MM.1S (cell line): ENCODE data around the gene ADH1A.
"Not testable (repeated sequence)": the region's sequence is repeated elsewhere in the genome, so short reads cannot be mapped to it uniquely, and the experiment has no call there.

Experiments used
- DNase-seq: peaks from one replicate; pipeline ENCODE4 v3.0.0-alpha.2; 2015
- H2AFZ ChIP-seq: fragments of 300-600 bp; sonication (generic); 2 replicates; pipeline ENCODE4 v1.6.0; 2016; ENCODE audit warnings: antibody characterized with exemption, low read length
- H3F3A ChIP-seq: fragments of 300-600 bp; sonication (generic); 2 replicates; pipeline ENCODE4 v1.6.1; 2016; ENCODE audit warnings: mild to moderate bottlenecking, antibody characterized with exemption, low read length, moderate library complexity, mixed read lengths; ENCODE audit not compliant: insufficient read depth
- H3K27ac ChIP-seq: fragments of 300-600 bp; sonication (generic); 2 replicates; pipeline ENCODE4 v1.5.1; 2016; ENCODE audit warnings: mild to moderate bottlenecking, low read length
- H3K27me3 ChIP-seq: fragments of 300-600 bp; sonication (generic); replicated peaks from 2 replicates; pipeline ENCODE4 v1.6.0; 2016; ENCODE audit warnings: low read length; ENCODE audit not compliant: insufficient read depth
- H3K36me3 ChIP-seq: fragments of 300-600 bp; sonication (generic); replicated peaks from 2 replicates; pipeline ENCODE4 v1.6.1; 2016; ENCODE audit warnings: mild to moderate bottlenecking, low read length, mixed read lengths; ENCODE audit not compliant: insufficient read depth
- H3K4me1 ChIP-seq: fragments of 300-600 bp; sonication (generic); 2 replicates; pipeline ENCODE4 v1.6.1; 2016; ENCODE audit warnings: low read length, mixed read lengths
- H3K4me2 ChIP-seq: fragments of 300-600 bp; sonication (generic); 2 replicates; pipeline ENCODE4 v1.6.0; 2016; ENCODE audit warnings: low read depth, low read length
- H3K4me3 ChIP-seq: fragments of 300-600 bp; sonication (generic); 2 replicates; pipeline ENCODE4 v1.5.1; 2016; ENCODE audit warnings: low read length, mixed read lengths
- H3K79me2 ChIP-seq: fragments of 300-600 bp; sonication (generic); 2 replicates; pipeline ENCODE4 v1.6.1; 2016; ENCODE audit warnings: mixed run types, low read length, mixed read lengths
- H3K9ac ChIP-seq: fragments of 300-600 bp; sonication (generic); 2 replicates; pipeline ENCODE4 v1.6.1; 2016; ENCODE audit warnings: low read length, mixed read lengths
- H3K9me2 ChIP-seq: fragments of 300-600 bp; sonication (generic); replicated peaks from 2 replicates; pipeline ENCODE4 v1.6.1; 2016; ENCODE audit warnings: mild to moderate bottlenecking, low read length, mixed read lengths; ENCODE audit not compliant: insufficient read depth
- H3K9me3 ChIP-seq: fragments of 300-600 bp; sonication (generic); replicated peaks from 2 replicates; pipeline ENCODE4 v1.6.1; 2016; ENCODE audit warnings: mild to moderate bottlenecking, low read length, mixed read lengths; ENCODE audit not compliant: insufficient read depth
- H4K20me1 ChIP-seq: fragments of 300-600 bp; sonication (generic); 2 replicates; pipeline ENCODE4 v1.6.1; 2016; ENCODE audit warnings: mild to moderate bottlenecking, low read length, moderate library complexity, mixed read lengths; ENCODE audit not compliant: insufficient read depth
- EZH2 ChIP-seq: fragments of 300-600 bp; sonication (generic); optimal IDR thresholded peaks from 2 replicates; pipeline ENCODE3; 2017; ENCODE audit warnings: low read depth, mild to moderate bottlenecking, antibody characterized with exemption, low read length, mixed read lengths
- EZH2phosphoT487 ChIP-seq: fragments of 300-600 bp; sonication (generic); IDR thresholded peaks from 2 replicates; pipeline ENCODE4 v1.6.1; 2018; ENCODE audit warnings: antibody characterized with exemption, low read length
- TF ChIP-seq, protein P1 (sequence below): fragments of 300-600 bp; sonication (generic); IDR thresholded peaks from 2 replicates; pipeline ENCODE4 v1.5.1; 2016; ENCODE audit warnings: antibody characterized with exemption, low read length, mixed read lengths

ADH1A gene

DNA sequence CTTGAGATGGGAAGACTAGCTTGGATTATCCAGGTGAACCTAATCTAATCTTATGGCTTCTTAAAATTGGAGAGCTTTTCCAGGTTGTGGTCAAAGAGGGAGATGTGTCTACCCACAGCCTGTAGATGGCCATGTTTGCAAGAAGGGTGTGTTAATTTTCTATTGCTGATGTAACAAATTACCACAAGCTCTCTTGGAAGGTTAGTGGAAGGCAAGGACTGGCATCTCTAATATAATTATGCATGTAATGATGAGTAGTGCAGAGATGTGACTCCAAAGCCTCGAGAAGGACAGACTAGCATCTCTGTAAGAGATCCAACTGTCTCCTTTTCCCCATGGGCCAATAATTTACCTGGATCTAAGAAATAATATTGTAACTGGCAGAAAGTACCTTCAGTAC lies 33.6 kb upstream of the ADH1A start:
- no peaks in the 10 kb centered on the region for H3K27me3 ChIP-seq
- H3K4me3 ChIP-seq, result no peak overlapping the region
- no peaks in the 10 kb centered on the region for H4K20me1 ChIP-seq
- no peaks in the 10 kb centered on the region for H3K36me3 ChIP-seq
- H3K4me2 ChIP-seq, result no peak overlapping the region
- H3K9me3 ChIP-seq, result no peaks in the 10 kb centered on the region
- H3K9ac ChIP-seq, result no peak overlapping the region
- DNase-seq, result no peak
- no peak overlapping the region for H2AFZ ChIP-seq
- no peaks in the 10 kb centered on the region for H3K79me2 ChIP-seq
- no peaks in the 10 kb centered on the region for H3K4me1 ChIP-seq
- TF ChIP-seq, protein P1, sequence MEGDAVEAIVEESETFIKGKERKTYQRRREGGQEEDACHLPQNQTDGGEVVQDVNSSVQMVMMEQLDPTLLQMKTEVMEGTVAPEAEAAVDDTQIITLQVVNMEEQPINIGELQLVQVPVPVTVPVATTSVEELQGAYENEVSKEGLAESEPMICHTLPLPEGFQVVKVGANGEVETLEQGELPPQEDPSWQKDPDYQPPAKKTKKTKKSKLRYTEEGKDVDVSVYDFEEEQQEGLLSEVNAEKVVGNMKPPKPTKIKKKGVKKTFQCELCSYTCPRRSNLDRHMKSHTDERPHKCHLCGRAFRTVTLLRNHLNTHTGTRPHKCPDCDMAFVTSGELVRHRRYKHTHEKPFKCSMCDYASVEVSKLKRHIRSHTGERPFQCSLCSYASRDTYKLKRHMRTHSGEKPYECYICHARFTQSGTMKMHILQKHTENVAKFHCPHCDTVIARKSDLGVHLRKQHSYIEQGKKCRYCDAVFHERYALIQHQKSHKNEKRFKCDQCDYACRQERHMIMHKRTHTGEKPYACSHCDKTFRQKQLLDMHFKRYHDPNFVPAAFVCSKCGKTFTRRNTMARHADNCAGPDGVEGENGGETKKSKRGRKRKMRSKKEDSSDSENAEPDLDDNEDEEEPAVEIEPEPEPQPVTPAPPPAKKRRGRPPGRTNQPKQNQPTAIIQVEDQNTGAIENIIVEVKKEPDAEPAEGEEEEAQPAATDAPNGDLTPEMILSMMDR, result no peak
- TF ChIP-seq EZH2phosphoT487, result no peak
- TF ChIP-seq EZH2, result no peak
- no peaks in the 10 kb centered on the region for H3K9me2 ChIP-seq
- no peaks in the 10 kb centered on the region for H3F3A ChIP-seq
- no peak overlapping the region for H3K27ac ChIP-seq

DNA sequence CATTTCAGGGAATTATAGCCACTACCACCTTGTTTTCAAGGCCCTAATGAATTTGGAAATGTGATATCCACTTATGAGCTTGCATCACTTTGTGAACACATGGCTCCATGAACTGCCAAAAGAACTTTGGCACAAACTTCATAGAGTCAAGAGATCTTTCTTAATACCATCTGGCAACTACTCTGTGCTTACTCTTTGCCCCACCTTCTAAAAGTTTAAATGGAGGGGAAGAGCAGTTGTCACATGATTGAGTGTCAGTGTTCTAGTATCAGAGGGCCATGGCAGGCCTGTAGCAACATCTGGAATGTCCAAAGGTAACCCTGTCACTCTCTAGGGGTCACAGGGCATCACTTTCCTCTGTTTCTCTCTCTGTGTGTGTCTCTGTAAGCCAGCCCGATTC lies 33.0 kb upstream of the ADH1A start:
- no peaks in the 10 kb centered on the region for H3K9me2 ChIP-seq
- no peaks in the 10 kb centered on the region for H3K4me1 ChIP-seq
- H3K9me3 ChIP-seq, result no peaks in the 10 kb centered on the region
- H3K27me3 ChIP-seq, result no peaks in the 10 kb centered on the region
- H3K4me3 ChIP-seq, result no peak overlapping the region
- no peak for DNase-seq
- H3F3A ChIP-seq, result no peaks in the 10 kb centered on the region
- TF ChIP-seq, protein P1, result no peak
- no peak for TF ChIP-seq EZH2
- TF ChIP-seq EZH2phosphoT487, result no peak
- no peak overlapping the region for H3K4me2 ChIP-seq
- no peak overlapping the region for H2AFZ ChIP-seq
- no peaks in the 10 kb centered on the region for H4K20me1 ChIP-seq
- no peak overlapping the region for H3K27ac ChIP-seq
- H3K9ac ChIP-seq, result no peak overlapping the region
- H3K36me3 ChIP-seq, result no peaks in the 10 kb centered on the region
- no peaks in the 10 kb centered on the region for H3K79me2 ChIP-seq

DNA sequence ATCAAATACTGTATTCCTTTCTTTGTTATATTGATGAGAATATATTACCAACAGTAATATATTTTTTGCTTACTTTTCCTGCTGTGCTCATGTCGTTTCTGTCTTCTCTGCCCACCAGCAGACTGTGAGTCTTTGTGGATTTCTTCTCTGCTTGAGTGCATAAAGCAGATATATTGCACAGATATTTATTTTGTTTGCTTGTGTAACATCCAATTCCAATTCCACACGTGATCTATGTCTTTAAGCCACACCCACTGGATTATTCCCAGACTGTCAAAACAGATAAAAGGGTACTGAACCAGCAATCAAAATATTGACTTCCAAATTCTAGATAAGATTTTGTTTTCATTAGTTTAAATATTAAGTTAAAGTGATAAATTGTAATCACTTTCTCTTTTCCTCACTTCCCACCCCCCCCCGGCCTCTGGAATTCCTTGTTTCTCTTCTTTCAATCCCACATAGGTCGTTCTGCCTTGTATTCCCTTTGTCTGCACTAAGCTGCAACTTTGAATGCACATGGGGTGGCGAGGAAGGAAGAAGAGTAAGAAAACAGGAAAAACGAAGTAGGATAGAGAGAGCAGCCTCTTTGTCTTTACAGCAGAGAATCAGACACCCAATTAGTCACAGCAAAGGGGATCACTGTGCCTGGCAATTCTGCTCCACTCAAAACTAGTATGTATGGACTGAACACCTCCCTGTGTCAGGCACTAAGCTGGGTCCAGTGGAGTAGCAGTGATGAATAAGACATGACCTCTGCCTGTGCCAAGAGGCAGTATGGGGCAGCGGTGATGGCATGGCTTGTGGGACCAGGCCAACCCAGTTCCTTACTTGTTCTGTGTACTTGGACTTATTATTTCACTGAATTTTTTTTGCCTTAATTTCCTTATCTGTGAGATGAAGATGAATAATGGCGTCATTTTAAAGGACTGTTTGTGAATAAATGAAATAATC lies 30.7 kb upstream of the ADH1A start, which contains the start of gene ADH1B:
ADH1B (minus strand) TSS at position 161 of the 951 bp plus-strand sequence; CDS start at position 91, 70 bp downstream.
- H3K36me3 ChIP-seq, result no peaks in the 10 kb centered on the region
- H3K79me2 ChIP-seq, result no peaks in the 10 kb centered on the region
- no peaks in the 10 kb centered on the region for H3K4me1 ChIP-seq
- H3K4me2 ChIP-seq, result no peak within 1 kb of the TSS
- no peaks in the 10 kb centered on the region for H3K27me3 ChIP-seq
- no peaks in the 10 kb centered on the region for H3K9me2 ChIP-seq
- no peaks in the 10 kb centered on the region for H3K9me3 ChIP-seq
- no peak within 1 kb of the TSS for H2AFZ ChIP-seq
- DNase-seq, result no peak
- H3K27ac ChIP-seq, result no peak within 1 kb of the TSS
- TF ChIP-seq EZH2phosphoT487, result no peak
- H3K9ac ChIP-seq, result no peak within 1 kb of the TSS
- H4K20me1 ChIP-seq, result no peaks in the 10 kb centered on the region
- no peak within 1 kb of the TSS for H3K4me3 ChIP-seq
- H3F3A ChIP-seq, result no peaks in the 10 kb centered on the region

DNA sequence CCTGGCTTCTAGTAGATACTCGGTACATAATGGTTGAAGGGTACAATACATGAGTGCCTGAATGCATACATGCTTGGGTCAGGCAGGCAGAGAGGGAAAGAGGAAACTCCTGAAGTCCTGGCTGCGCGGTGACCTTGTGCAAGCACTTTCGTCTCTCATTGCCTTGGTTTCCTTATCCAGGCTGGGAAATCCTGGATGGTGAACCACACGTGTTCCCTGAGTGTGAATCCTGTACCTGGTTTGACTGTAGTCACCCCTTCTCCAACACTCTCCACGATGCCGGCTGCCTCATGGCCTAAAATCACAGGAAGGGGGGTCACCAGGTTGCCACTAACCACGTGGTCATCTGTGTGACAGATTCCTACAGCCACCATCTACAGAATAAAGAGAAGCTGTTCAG lies 27.0 kb upstream of the ADH1A start:
- H3K27me3 ChIP-seq, H2AFZ ChIP-seq, H3K4me1 ChIP-seq, H3K4me3 ChIP-seq, H4K20me1 ChIP-seq, H3K4me2 ChIP-seq, H3K9me2 ChIP-seq, H3F3A ChIP-seq, H3K36me3 ChIP-seq, H3K9ac ChIP-seq, H3K9me3 ChIP-seq, H3K27ac ChIP-seq, DNase-seq, H3K79me2 ChIP-seq: not testable (repeated sequence)
